Astrocyte (in vitro differentiated cells and primary cell): Measurements from ENCODE around the gene TNC. TPM values are rescaled to one million over a fixed set of nuclear protein-coding genes. Genes with fewer than 3 reads are reported as not detected.

Experiments
- DNase-seq: peaks from one replicate; pipeline ENCODE4 v3.0.0-alpha.2; 2010; ENCODE audit warnings: low read depth
- FAIRE-seq: peaks from 2 replicates; lab custom pipeline; 2011; peaks lifted over from hg19 to GRCh38; lab: Jason Lieb, UNC
- H2AFZ ChIP-seq: 2 replicates; pipeline ENCODE4 v1.6.0; 2012; ENCODE audit warnings: low read depth, low read length, inconsistent platforms
- H3K27ac ChIP-seq: 2 replicates; pipeline ENCODE4 v1.5.1; 2011; ENCODE audit warnings: low read depth, low read length, inconsistent platforms
- H3K27me3 ChIP-seq: 2 replicates; pipeline ENCODE4 v1.6.0; 2011; ENCODE audit warnings: low read length, inconsistent platforms; ENCODE audit not compliant: insufficient read depth
- H3K36me3 ChIP-seq: 2 replicates; pipeline ENCODE4 v1.5.1; 2011; ENCODE audit warnings: low read length, inconsistent platforms; ENCODE audit not compliant: insufficient read depth
- H3K4me1 ChIP-seq: 2 replicates; pipeline ENCODE4 v1.5.1; 2011; ENCODE audit warnings: low read length, inconsistent platforms; ENCODE audit not compliant: insufficient read depth
- H3K4me2 ChIP-seq: 2 replicates; pipeline ENCODE4 v1.6.0; 2012; ENCODE audit warnings: low read length, inconsistent platforms
- H3K4me3 ChIP-seq: 2 replicates; pipeline ENCODE4 v1.5.1; 2011; ENCODE audit warnings: low read depth, mild to moderate bottlenecking, low read length, inconsistent platforms; ENCODE audit not compliant: insufficient read depth
- H3K79me2 ChIP-seq: 2 replicates; pipeline ENCODE4 v1.6.0; 2012; ENCODE audit warnings: mild to moderate bottlenecking, low read length, inconsistent platforms; ENCODE audit not compliant: insufficient read depth
- H3K9ac ChIP-seq: 2 replicates; pipeline ENCODE4 v1.6.0; 2012; ENCODE audit warnings: mild to moderate bottlenecking, low read length, inconsistent platforms
- H3K9me3 ChIP-seq: 2 replicates; pipeline ENCODE4 v1.5.1; 2012; ENCODE audit warnings: low read depth, mild to moderate bottlenecking, low read length, inconsistent platforms; ENCODE audit not compliant: insufficient read depth
- H4K20me1 ChIP-seq: 2 replicates; pipeline ENCODE4 v1.6.0; 2012; ENCODE audit warnings: low read length, inconsistent platforms; ENCODE audit not compliant: insufficient read depth
- H3K27ac Mint-ChIP-seq: one replicate; pipeline ENCODE4 v1.8.0; 2021; ENCODE audit warnings: mild to moderate bottlenecking, mixed read lengths; ENCODE audit not compliant: unreplicated experiment
- H3K27me3 Mint-ChIP-seq: one replicate; pipeline ENCODE4 v1.8.0; 2021; ENCODE audit warnings: low read depth, mixed read lengths; ENCODE audit not compliant: unreplicated experiment
- H3K36me3 Mint-ChIP-seq: one replicate; pipeline ENCODE4 v1.8.0; 2021; ENCODE audit warnings: low read depth, mixed read lengths; ENCODE audit not compliant: unreplicated experiment
- H3K4me1 Mint-ChIP-seq: one replicate; pipeline ENCODE4 v1.8.0; 2021; ENCODE audit warnings: low read depth, mixed read lengths; ENCODE audit not compliant: unreplicated experiment
- H3K4me3 Mint-ChIP-seq: one replicate; pipeline ENCODE4 v1.8.0; 2021; ENCODE audit warnings: mild to moderate bottlenecking, moderate library complexity, mixed read lengths; ENCODE audit not compliant: unreplicated experiment
- H3K9me3 Mint-ChIP-seq: one replicate; pipeline ENCODE4 v1.8.0; 2021; ENCODE audit warnings: mild to moderate bottlenecking, mixed read lengths; ENCODE audit not compliant: unreplicated experiment
- EZH2 ChIP-seq: IDR thresholded peaks from 2 replicates; pipeline ENCODE4 v1.6.1; 2012; ENCODE audit warnings: mild to moderate bottlenecking, low read length, inconsistent platforms; ENCODE audit not compliant: insufficient read depth
- total RNA-seq: library from RNA; stranded (reverse); gene quantifications from 2 replicates; pipeline ENCODE4 v1.2.1, GENCODE V29; 2021
- TF ChIP-seq, protein P1 (sequence below): IDR thresholded peaks from 2 replicates; pipeline ENCODE4 v1.5.1; 2011; ENCODE audit warnings: low read depth, mild to moderate bottlenecking, inconsistent platforms, low read length, moderate library complexity; ENCODE audit not compliant: insufficient read depth

TNC gene
- total RNA-seq, 1 donor from 2014 or later: 747 TPM

DNA sequence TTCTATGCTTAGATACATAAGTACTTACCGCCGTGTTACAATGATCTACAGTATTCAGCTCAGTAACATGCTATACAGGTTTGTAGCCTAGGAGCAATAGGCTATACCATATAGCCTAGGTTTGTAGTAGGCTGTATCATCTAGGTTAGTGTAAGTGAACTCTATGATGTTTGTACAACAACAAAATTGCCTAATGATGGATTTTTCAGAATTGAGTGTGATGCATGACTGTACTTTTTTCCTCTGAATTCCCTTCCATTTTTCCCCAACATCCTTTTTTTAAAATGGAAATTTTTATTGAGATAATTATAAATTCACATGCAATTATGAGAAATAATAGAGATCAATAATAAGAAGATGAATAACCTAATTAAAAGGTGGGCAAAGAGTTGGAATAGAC lies 119.6 kb downstream of the TNC start:
- Mint-ChIP-seq H3K4me3 (no peak overlapping the region), H3K4me1 (no peaks in the 10 kb centered on the region), H3K27me3 (peaks cover 9% of the 10 kb centered on the region), H3K9me3 (peaks cover 4% of the 10 kb centered on the region), H3K36me3 (no peaks in the 10 kb centered on the region), H3K27ac (no peak overlapping the region)
- Histone ChIP-seq H3K27me3 (no peaks in the 10 kb centered on the region), H3K4me2 (no peak overlapping the region), H2AFZ (no peak overlapping the region), H3K4me3 (no peak overlapping the region), H3K4me1 (no peaks in the 10 kb centered on the region), H3K9ac (no peak overlapping the region), H3K27ac (no peak overlapping the region), H3K9me3 (no peaks in the 10 kb centered on the region), H4K20me1 (no peaks in the 10 kb centered on the region), H3K36me3 (no peaks in the 10 kb centered on the region), H3K79me2 (no peaks in the 10 kb centered on the region)
- FAIRE-seq: no peak
- DNase-seq: no peak
- no peak for TF ChIP-seq EZH2
- TF ChIP-seq, protein P1, sequence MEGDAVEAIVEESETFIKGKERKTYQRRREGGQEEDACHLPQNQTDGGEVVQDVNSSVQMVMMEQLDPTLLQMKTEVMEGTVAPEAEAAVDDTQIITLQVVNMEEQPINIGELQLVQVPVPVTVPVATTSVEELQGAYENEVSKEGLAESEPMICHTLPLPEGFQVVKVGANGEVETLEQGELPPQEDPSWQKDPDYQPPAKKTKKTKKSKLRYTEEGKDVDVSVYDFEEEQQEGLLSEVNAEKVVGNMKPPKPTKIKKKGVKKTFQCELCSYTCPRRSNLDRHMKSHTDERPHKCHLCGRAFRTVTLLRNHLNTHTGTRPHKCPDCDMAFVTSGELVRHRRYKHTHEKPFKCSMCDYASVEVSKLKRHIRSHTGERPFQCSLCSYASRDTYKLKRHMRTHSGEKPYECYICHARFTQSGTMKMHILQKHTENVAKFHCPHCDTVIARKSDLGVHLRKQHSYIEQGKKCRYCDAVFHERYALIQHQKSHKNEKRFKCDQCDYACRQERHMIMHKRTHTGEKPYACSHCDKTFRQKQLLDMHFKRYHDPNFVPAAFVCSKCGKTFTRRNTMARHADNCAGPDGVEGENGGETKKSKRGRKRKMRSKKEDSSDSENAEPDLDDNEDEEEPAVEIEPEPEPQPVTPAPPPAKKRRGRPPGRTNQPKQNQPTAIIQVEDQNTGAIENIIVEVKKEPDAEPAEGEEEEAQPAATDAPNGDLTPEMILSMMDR: no peak

DNA sequence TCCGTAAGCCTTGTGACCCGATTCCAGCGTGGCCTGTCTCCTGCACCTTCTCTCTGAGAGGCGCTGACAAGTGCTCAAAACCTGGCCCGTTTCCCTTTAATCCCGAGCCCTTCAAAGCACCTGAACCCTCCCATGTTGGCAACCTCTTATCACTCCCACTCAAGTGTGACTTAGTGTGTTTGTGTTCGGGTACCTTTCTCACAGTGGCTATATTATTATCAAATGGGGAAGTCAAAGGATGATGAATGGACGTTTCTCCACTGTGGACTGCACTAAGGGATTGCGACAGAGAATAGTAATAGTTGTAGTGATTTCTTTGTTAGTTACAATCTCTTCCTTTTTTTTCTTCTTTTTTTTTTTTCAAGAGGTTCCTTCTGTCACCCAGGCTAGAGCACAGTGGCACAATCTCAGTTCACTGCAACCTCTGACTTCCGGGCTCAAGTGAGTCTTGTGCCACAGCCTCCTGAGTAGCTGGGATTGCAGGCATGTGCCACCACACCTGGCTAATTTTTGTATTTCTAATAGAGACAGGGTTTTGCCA lies 122.2 kb downstream of the TNC start:
- peaks cover 12% of the 10 kb centered on the region for H3K27me3 Mint-ChIP-seq
- no peak for FAIRE-seq

DNA sequence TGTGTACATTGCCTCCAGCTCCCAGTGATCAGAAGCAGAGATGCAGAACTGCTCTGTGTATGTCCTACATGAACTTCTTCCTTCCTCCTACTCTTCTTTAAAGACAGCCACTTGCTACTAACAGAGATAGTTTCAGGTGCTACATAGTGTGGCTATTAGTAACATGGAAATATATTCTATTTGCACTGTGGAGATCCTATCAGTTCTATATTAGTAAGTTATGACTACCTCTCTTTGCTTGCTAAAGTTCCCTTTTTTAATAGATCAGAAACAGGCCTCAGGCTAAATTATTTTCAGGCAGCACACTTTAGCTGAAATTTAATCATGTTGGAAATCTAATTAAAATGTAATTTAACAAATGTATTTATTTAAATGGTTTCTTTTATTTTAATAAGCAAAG lies 123.2 kb downstream of the TNC start:
- no peak overlapping the region for H3K4me2 ChIP-seq
- no peaks in the 10 kb centered on the region for H3K9me3 ChIP-seq
- H3K27ac ChIP-seq: no peak overlapping the region
- peaks cover under 1% of the 10 kb centered on the region for H3K4me1 Mint-ChIP-seq
- TF ChIP-seq, protein P1: no peak
- no peak for TF ChIP-seq EZH2
- no peaks in the 10 kb centered on the region for H3K36me3 ChIP-seq
- H3K79me2 ChIP-seq: no peaks in the 10 kb centered on the region
- no peak overlapping the region for H3K4me3 ChIP-seq
- no peaks in the 10 kb centered on the region for H3K36me3 Mint-ChIP-seq
- H3K9ac ChIP-seq: no peak overlapping the region
- H3K27ac Mint-ChIP-seq: no peak overlapping the region
- H3K9me3 Mint-ChIP-seq: peaks cover 3% of the 10 kb centered on the region
- H3K27me3 ChIP-seq: peaks cover 13% of the 10 kb centered on the region
- H3K27me3 Mint-ChIP-seq: peaks cover 17% of the 10 kb centered on the region
- H3K4me1 ChIP-seq: no peaks in the 10 kb centered on the region
- H2AFZ ChIP-seq: no peak overlapping the region
- H3K4me3 Mint-ChIP-seq: no peak overlapping the region
- DNase-seq: no peak
- no peak for FAIRE-seq
- no peaks in the 10 kb centered on the region for H4K20me1 ChIP-seq

More for the DNA sequence above, 122.2 kb downstream of the TNC start:
- H4K20me1 ChIP-seq: no peaks in the 10 kb centered on the region
- no peak overlapping the region for H3K4me3 ChIP-seq
- no peaks in the 10 kb centered on the region for H3K9me3 ChIP-seq
- Mint-ChIP-seq H3K4me1 (no peaks in the 10 kb centered on the region), H3K27ac (no peak overlapping the region), H3K36me3 (no peaks in the 10 kb centered on the region), H3K4me3 (no peak overlapping the region), H3K9me3 (peaks cover 4% of the 10 kb centered on the region)
- no peak overlapping the region for H3K9ac ChIP-seq
- no peak overlapping the region for H3K4me2 ChIP-seq
- H3K27me3 ChIP-seq: peaks cover 8% of the 10 kb centered on the region
- TF ChIP-seq EZH2: no peak
- TF ChIP-seq, protein P1: no peak
- H3K27ac ChIP-seq: no peak overlapping the region
- no peaks in the 10 kb centered on the region for H3K36me3 ChIP-seq
- no peaks in the 10 kb centered on the region for H3K4me1 ChIP-seq
- H2AFZ ChIP-seq: no peak overlapping the region
- no peaks in the 10 kb centered on the region for H3K79me2 ChIP-seq
- no peak for DNase-seq
